Upper lobe of left lung (tissue), 6 donors: Measurements from ENCODE around the gene FARP1. TPM values are rescaled to one million over a fixed set of nuclear protein-coding genes. Genes with fewer than 3 reads are reported as not detected.

Experiments
- ATAC-seq, 2 donors: fragments of 200-7000 bp; cut with Tn5 transposase; one replicate each; pipeline ENCODE4 v1.9.1; 2022; ENCODE audit warnings: mild to moderate bottlenecking in 2 of 2, moderate library complexity in 2 of 2; ENCODE audit not compliant: low FRiP score in 2 of 2
- DNase-seq, 2 donors: peaks; one replicate each; pipeline ENCODE4 v3.0.0-alpha.2; 2019 to 2020
- H3K27ac ChIP-seq, 4 donors: fragments of 200-600 bp; sonication (generic); one replicate each; pipeline ENCODE4 v1.5.1; 2016 to 2019
- H3K27me3 ChIP-seq, 4 donors: fragments of 200-600 bp; sonication (generic); one replicate each; pipeline ENCODE4 v1.5.1; 2017 to 2019
- H3K36me3 ChIP-seq, 4 donors: fragments of 200-600 bp; sonication (generic); one replicate each; pipeline ENCODE4 v1.5.1; 2016 to 2019
- H3K4me1 ChIP-seq, 4 donors: fragments of 200-600 bp; sonication (generic); one replicate each; pipeline ENCODE4 v1.5.1; 2018 to 2019
- H3K4me3 ChIP-seq, 4 donors: fragments of 200-600 bp; sonication (generic); one replicate each; pipeline ENCODE4 v1.5.1; 2017 to 2019; ENCODE audit warnings: mild to moderate bottlenecking in 2 of 4, moderate library complexity in 1 of 4
- H3K9me3 ChIP-seq, 4 donors: fragments of 200-600 bp; sonication (generic); one replicate each; pipeline ENCODE4 v1.5.1; 2018 to 2019
- CTCF ChIP-seq, 6 experiments: fragments of 450-650 bp in 4 of 6; fragments of 200-600 bp in 2 of 6; sonication (generic) in 2 of 6; IDR thresholded peaks; one replicate each; pipeline ENCODE4 v1.5.1; 2016 to 2019; ENCODE audit warnings: antibody characterized with exemption in 6 of 6
- EP300 ChIP-seq, 4 donors: sonication (generic); formaldehyde crosslinking; IDR thresholded peaks; one replicate each; pipeline ENCODE4 v1.5.1; 2017; ENCODE audit warnings: antibody characterized with exemption in 4 of 4, control low read depth in 2 of 4
- POLR2A ChIP-seq, 4 donors: fragments of 450-650 bp; IDR thresholded peaks; one replicate each; pipeline ENCODE4 v1.5.1; 2016 to 2017; ENCODE audit warnings: antibody characterized with exemption in 4 of 4, mild to moderate bottlenecking in 2 of 4
- POLR2AphosphoS5 ChIP-seq, 2 donors: sonication (generic); formaldehyde crosslinking; IDR thresholded peaks; one replicate each; pipeline ENCODE4 v1.5.1; 2017; ENCODE audit warnings: antibody characterized with exemption in 2 of 2
- WGBS, 2 donors: methylation state at CpG; one replicate each; pipeline ENCODE4 v1.1.5; 2017 to 2018; 5-methylcytosine and 5-hydroxymethylcytosine counted together
- total RNA-seq, 6 donors: library from RNA; depleted of rRNA in 4 of 6; stranded (reverse); fragments of >200 nt in 4 of 6; gene quantifications; one replicate each; pipeline versions ENCODE4 v1.1.0 to v1.2.1, GENCODE V29; 2016 to 2021
- donor health status: DM: no; HTN: no; CAD: no; lungs with moderate emphysema.
- donor health status: DM: no; HTN: yes; CAD: no; lungs with severe emphysema.

Gene FARP1
- total RNA-seq, 6 donors from 2014 or later = 65.7 to 111 (median 91.8) TPM

DNA sequence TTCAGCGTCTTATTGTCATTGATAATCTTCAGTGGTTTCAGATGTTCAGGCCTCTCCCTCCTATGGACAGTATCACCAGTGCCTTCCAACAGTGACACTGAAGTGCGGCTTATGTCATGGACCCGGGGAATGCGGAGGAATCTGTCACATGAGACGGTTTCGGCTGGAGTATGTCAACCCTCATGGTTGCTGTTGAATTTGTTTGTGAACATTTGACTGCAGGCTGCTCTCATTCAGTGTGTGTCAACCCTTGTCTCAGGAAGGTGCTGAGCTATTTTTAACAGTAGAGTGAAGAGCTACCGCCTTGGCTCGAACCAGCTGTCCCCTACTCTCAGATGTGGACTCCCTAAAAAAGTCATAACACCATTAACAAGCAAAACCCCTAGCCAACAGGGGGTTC lies 173.0 kb downstream of the FARP1 start:
- Histone ChIP-seq H3K4me1 (peaks cover 10 to 13% (median 11%) of the 10 kb centered on the region in 4 donors), H3K36me3 (no peaks in the 10 kb centered on the region), H3K27me3 (no peaks in the 10 kb centered on the region), H3K4me3 (no peak overlapping the region), H3K27ac (peak overlapping the region in 2 of 4 donors; percentile 22 to 52), H3K9me3 (no peaks in the 10 kb centered on the region)
- ATAC-seq (no peak), DNase-seq (no peak)
- no peak for TF ChIP-seq EP300 (IDR thresholded peaks at IDR 0.05)
- no peak for TF ChIP-seq CTCF (IDR thresholded peaks at IDR 0.05)
- no peak for TF ChIP-seq POLR2A (IDR thresholded peaks at IDR 0.05)
- no peak for TF ChIP-seq POLR2AphosphoS5 (IDR thresholded peaks at IDR 0.05)
- 65 to 79% methylated on average over 8 of the region's 8 CpGs for WGBS, 2 donors

GRCh38 chr13:98317573-98318171 lies 174.8 kb downstream of the FARP1 start:
- Histone ChIP-seq H3K4me3 (no peak overlapping the region), H3K9me3 (no peaks in the 10 kb centered on the region)
- WGBS, 2 donors = 79 to 91% methylated on average over 3 of the region's 3 CpGs

DNA sequence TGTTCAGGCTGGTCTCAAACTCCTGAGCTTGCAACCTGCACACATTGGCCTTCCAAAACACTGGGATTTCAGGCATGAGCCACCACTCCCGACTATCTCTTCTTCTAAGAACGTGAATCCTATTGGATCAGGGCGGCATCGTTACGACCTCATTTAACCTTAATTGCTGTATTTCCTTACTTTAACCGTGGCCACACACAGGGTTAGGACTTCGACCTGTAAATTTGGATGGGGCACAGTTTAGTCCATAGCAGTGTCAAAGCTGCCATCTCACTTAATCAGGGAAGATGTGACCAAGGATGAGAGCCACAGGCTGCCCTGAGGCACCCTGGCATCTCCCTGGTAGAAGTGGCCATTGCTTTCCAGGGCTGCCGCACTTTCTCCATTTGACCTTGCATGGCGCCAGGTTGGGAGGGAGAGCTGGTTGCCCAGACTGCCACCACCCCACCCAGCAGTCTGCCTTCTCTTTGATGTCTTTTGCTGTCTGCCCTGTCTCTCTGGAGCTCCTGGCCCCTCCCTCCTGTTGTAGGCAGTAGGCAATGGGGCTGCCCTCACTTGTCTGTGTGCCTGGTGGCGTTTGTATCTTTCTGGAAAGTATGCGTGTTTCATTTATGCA lies 175.5 kb downstream of the FARP1 start:
- no peak for DNase-seq
- H3K4me1 ChIP-seq = peaks cover 0 to 9% (median 5%) of the 10 kb centered on the region in 4 donors
- H3K36me3 ChIP-seq = no peaks in the 10 kb centered on the region
- no peaks in the 10 kb centered on the region for H3K9me3 ChIP-seq
- no peak overlapping the region for H3K27ac ChIP-seq
- ATAC-seq = no peak
- no peak overlapping the region for H3K4me3 ChIP-seq
- 97% methylated on average over 11 of the region's 11 CpGs for WGBS, 2 donors
- no peaks in the 10 kb centered on the region for H3K27me3 ChIP-seq
- no peak for TF ChIP-seq EP300 (IDR thresholded peaks at IDR 0.05)
- TF ChIP-seq POLR2AphosphoS5 (IDR thresholded peaks at IDR 0.05) = no peak
- TF ChIP-seq CTCF (IDR thresholded peaks at IDR 0.05) = no peak

More at GRCh38 chr13:98317573-98318171, 174.8 kb downstream of the FARP1 start:
- DNase-seq (no peak), ATAC-seq (no peak)
- no peaks in the 10 kb centered on the region for H3K27me3 ChIP-seq
- no peaks in the 10 kb centered on the region for H3K36me3 ChIP-seq
- no peak overlapping the region for H3K27ac ChIP-seq
- H3K4me1 ChIP-seq = peaks cover 0 to 9% (median 5%) of the 10 kb centered on the region in 4 donors
- TF ChIP-seq POLR2A (IDR thresholded peaks at IDR 0.05) (no peak), EP300 (IDR thresholded peaks at IDR 0.05) (no peak), POLR2AphosphoS5 (IDR thresholded peaks at IDR 0.05) (no peak), CTCF (IDR thresholded peaks at IDR 0.05) (no peak)

GRCh38 chr13:98320561-98321105 lies 177.7 kb downstream of the FARP1 start:
- H3K4me1 ChIP-seq = peaks cover 3 to 8% (median 4%) of the 10 kb centered on the region in 4 donors
- no peaks in the 10 kb centered on the region for H3K36me3 ChIP-seq
- no peaks in the 10 kb centered on the region for H3K27me3 ChIP-seq
- ATAC-seq (no peak), DNase-seq (no peak)
- no peaks in the 10 kb centered on the region for H3K9me3 ChIP-seq
- TF ChIP-seq POLR2A (IDR thresholded peaks at IDR 0.05) (no peak), EP300 (IDR thresholded peaks at IDR 0.05) (no peak), POLR2AphosphoS5 (IDR thresholded peaks at IDR 0.05) (no peak), CTCF (IDR thresholded peaks at IDR 0.05) (no peak)
- H3K27ac ChIP-seq = no peak overlapping the region
- H3K4me3 ChIP-seq = no peak overlapping the region
- WGBS, 2 donors = 77 to 90% methylated on average over 9 of the region's 9 CpGs
